Spinal cord (tissue), 10 donors: Measurements from ENCODE around the gene XYLT1. TPM values are rescaled to one million over a fixed set of nuclear protein-coding genes. Genes with fewer than 3 reads are reported as not detected.
A peak's percentile ranks its signal among the peaks of the same experiment; 100 is the strongest.

Source experiments
- DNase-seq, 6 donors: peaks; one replicate each; pipeline versions ENCODE4 v3.0.0 to v3.0.0-alpha.2; 2013 to 2015; ENCODE audit warnings: low spot score in 6 of 6, low read depth in 4 of 6
- H3K27ac ChIP-seq: one replicate; pipeline ENCODE4 v1.5.1; 2013; ENCODE audit warnings: low read depth, low read length, control low read depth
- H3K27me3 ChIP-seq: one replicate; pipeline ENCODE4 v1.6.1; 2013; ENCODE audit warnings: low read length; ENCODE audit not compliant: control insufficient read depth, insufficient read depth
- H3K36me3 ChIP-seq: one replicate; pipeline ENCODE4 v1.6.1; 2013; ENCODE audit warnings: low read length; ENCODE audit not compliant: control insufficient read depth, insufficient read depth
- H3K4me1 ChIP-seq: one replicate; pipeline ENCODE4 v1.6.1; 2013; ENCODE audit warnings: low read length; ENCODE audit not compliant: control insufficient read depth, insufficient read depth
- H3K4me3 ChIP-seq: one replicate; pipeline ENCODE4 v1.5.1; 2013; ENCODE audit warnings: low read depth, low read length, control low read depth
- H3K9me3 ChIP-seq: one replicate; pipeline ENCODE4 v1.6.1; 2013; ENCODE audit warnings: low read length; ENCODE audit not compliant: control insufficient read depth, insufficient read depth
- WGBS: methylation state at CpG from one replicate; pipeline ENCODE4 v1.1.5; 2013; ENCODE audit warnings: missing lambda C conversion rate; ENCODE audit not compliant: insufficient coverage; 5-methylcytosine and 5-hydroxymethylcytosine counted together
- polyA plus RNA-seq, 2 donors: library from polyadenylated mRNA; unstranded; fragments of 120-200 nt; gene quantifications; one replicate each; pipeline ENCODE4 v1.2.1, GENCODE V29; 2013; ENCODE audit not compliant: insufficient read length in 2 of 2
- total RNA-seq, 2 donors: library from RNA; depleted of rRNA in 1 of 2; stranded (reverse); fragments of 120-200 nt in 1 of 2; fragments of >200 nt in 1 of 2; gene quantifications; one replicate each; pipeline versions ENCODE4 v1.2.3 to v1.2.4, GENCODE V29; 2013 to 2014
- donor health status: healthy.

Gene XYLT1
- total and polyA plus RNA-seq, 4 donors = 13.0 to 17.0 (median 15.2) TPM

GRCh38 chr16:17222871-17223401 is 247.8 kb downstream of the XYLT1 start:
- DNase-seq = peak in 1 of 6 donors; percentile 38
- no peaks in the 10 kb centered on the region for H3K36me3 ChIP-seq
- H3K4me1 ChIP-seq = peaks cover 9% of the 10 kb centered on the region
- WGBS = 33% methylated on average over 8 of the region's 12 CpGs
- H3K27ac ChIP-seq = no peak overlapping the region
- no peak overlapping the region for H3K4me3 ChIP-seq
- H3K9me3 ChIP-seq = no peaks in the 10 kb centered on the region
- H3K27me3 ChIP-seq = no peaks in the 10 kb centered on the region

GRCh38 chr16:17219991-17220390 is 250.8 kb downstream of the XYLT1 start:
- H3K4me1 ChIP-seq = peaks cover 12% of the 10 kb centered on the region
- WGBS = no CpG with 5 or more reads among the region's 2 CpGs
- H3K9me3 ChIP-seq = no peaks in the 10 kb centered on the region
- no peak overlapping the region for H3K4me3 ChIP-seq
- no peaks in the 10 kb centered on the region for H3K27me3 ChIP-seq
- DNase-seq = peak in 1 of 6 donors; percentile 71
- H3K36me3 ChIP-seq = no peaks in the 10 kb centered on the region
- no peak overlapping the region for H3K27ac ChIP-seq

GRCh38 chr16:17215936-17216335 is 254.8 kb downstream of the XYLT1 start:
- 69% methylated on average over 6 of the region's 8 CpGs for WGBS
- H3K9me3 ChIP-seq = peaks cover 3% of the 10 kb centered on the region
- H3K4me1 ChIP-seq = peaks cover 6% of the 10 kb centered on the region
- H3K36me3 ChIP-seq = no peaks in the 10 kb centered on the region
- no peaks in the 10 kb centered on the region for H3K27me3 ChIP-seq
- H3K4me3 ChIP-seq = no peak overlapping the region
- H3K27ac ChIP-seq = no peak overlapping the region
- DNase-seq = no peak

GRCh38 chr16:17215306-17215705 is 255.5 kb downstream of the XYLT1 start:
- H3K36me3 ChIP-seq = no peaks in the 10 kb centered on the region
- WGBS = 89% methylated on average over 1 of the region's 2 CpGs
- H3K27me3 ChIP-seq = no peaks in the 10 kb centered on the region
- H3K4me3 ChIP-seq = no peak overlapping the region
- peaks cover 11% of the 10 kb centered on the region for H3K4me1 ChIP-seq
- H3K27ac ChIP-seq = no peak overlapping the region
- no peak for DNase-seq
- H3K9me3 ChIP-seq = peaks cover 3% of the 10 kb centered on the region

GRCh38 chr16:17213974-17214373 is 256.8 kb downstream of the XYLT1 start:
- DNase-seq = no peak
- Histone ChIP-seq H3K27ac (no peak overlapping the region), H3K36me3 (no peaks in the 10 kb centered on the region), H3K27me3 (no peaks in the 10 kb centered on the region), H3K9me3 (peaks cover 3% of the 10 kb centered on the region), H3K4me3 (no peak overlapping the region), H3K4me1 (peaks cover 12% of the 10 kb centered on the region)
- no CpG with 5 or more reads among the region's 3 CpGs for whole genome bisulfite sequencing

- no peaks in the 10 kb centered on the region for H3K36me3 ChIP-seq
Observed at GRCh38 chr16:17213025-17213424, 257.7 kb downstream of the XYLT1 start.

GRCh38 chr16:17212606-17213005 is 258.2 kb downstream of the XYLT1 start:
- peak in 1 of 6 donors; percentile 87 for DNase-seq
- peaks cover 12% of the 10 kb centered on the region for H3K4me1 ChIP-seq
- H3K27ac ChIP-seq = no peak overlapping the region
- H3K27me3 ChIP-seq = no peaks in the 10 kb centered on the region
- no peak overlapping the region for H3K4me3 ChIP-seq
- H3K36me3 ChIP-seq = no peaks in the 10 kb centered on the region
- H3K9me3 ChIP-seq = peaks cover 3% of the 10 kb centered on the region
- WGBS = 51% methylated on average over 4 of the region's 6 CpGs

More at GRCh38 chr16:17213025-17213424, 257.7 kb downstream of the XYLT1 start:
- H3K4me3 ChIP-seq = no peak overlapping the region
- peaks cover 3% of the 10 kb centered on the region for H3K9me3 ChIP-seq
- 76% methylated on average over 2 of the region's 2 CpGs for WGBS
- DNase-seq = no peak
- peaks cover 12% of the 10 kb centered on the region for H3K4me1 ChIP-seq
- H3K27ac ChIP-seq = no peak overlapping the region
- H3K27me3 ChIP-seq = no peaks in the 10 kb centered on the region

- Histone ChIP-seq H3K9me3 (peaks cover 3% of the 10 kb centered on the region), H3K4me3 (no peak overlapping the region), H3K27ac (no peak overlapping the region), H3K36me3 (no peaks in the 10 kb centered on the region), H3K4me1 (peaks cover 12% of the 10 kb centered on the region), H3K27me3 (no peaks in the 10 kb centered on the region)
- WGBS = 81% methylated on average over 3 of the region's 4 CpGs
- DNase-seq = no peak
Observed at GRCh38 chr16:17211797-17212196, 259.0 kb downstream of the XYLT1 start.

- H3K27me3 ChIP-seq = no peaks in the 10 kb centered on the region
- no CpG with 5 or more reads among the region's 2 CpGs for WGBS
Observed at GRCh38 chr16:17206712-17207111, 264.0 kb downstream of the XYLT1 start.

More at GRCh38 chr16:17206712-17207111, 264.0 kb downstream of the XYLT1 start:
- no peak for DNase-seq
- Histone ChIP-seq H3K4me1 (peaks cover 24% of the 10 kb centered on the region), H3K27ac (no peak overlapping the region), H3K4me3 (no peak overlapping the region), H3K36me3 (no peaks in the 10 kb centered on the region), H3K9me3 (no peaks in the 10 kb centered on the region)
